ENCODE results near the gene YWHAQ.
A peak's percentile ranks its signal among the peaks of the same experiment; 100 is the strongest.
"Not testable (repeated sequence)": the region's sequence is repeated elsewhere in the genome, so short reads cannot be mapped to it uniquely, and the experiment has no call there.

The YWHAQ gene

GRCh38 chr2:9630117-9630735 is 571 bp downstream of the YWHAQ start:
- peak; percentile 79 for DNase-seq

- no peak for DNase-seq
Observed at GRCh38 chr2:9629222-9630116, 1.3 kb downstream of the YWHAQ start.

- no peak for DNase-seq
Observed at GRCh38 chr2:9627310-9627709, 3.5 kb downstream of the YWHAQ start.

DNA sequence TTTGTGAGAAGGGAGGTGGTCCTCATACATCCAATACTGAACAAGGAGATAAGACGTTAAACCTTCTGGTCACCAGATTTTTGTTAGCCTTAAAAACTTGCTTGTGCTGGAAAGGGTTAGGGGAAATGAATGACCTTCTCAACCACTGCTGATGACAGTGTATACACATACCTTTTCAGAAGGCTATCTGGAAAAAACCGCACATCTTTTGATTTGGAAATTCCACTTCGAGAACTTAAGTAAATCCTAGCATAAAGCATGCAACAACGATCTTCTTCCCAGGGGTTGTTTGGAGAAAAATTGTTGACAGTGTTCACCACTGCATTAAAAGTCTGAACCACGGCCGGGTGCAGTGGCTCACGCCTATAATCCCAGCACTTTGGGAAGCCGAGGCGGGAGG is 7.6 kb downstream of the YWHAQ start:
- DNase-seq: no peak

- not testable (repeated sequence) for DNase-seq
Observed at GRCh38 chr2:9621655-9622054, 9.1 kb downstream of the YWHAQ start.

DNA sequence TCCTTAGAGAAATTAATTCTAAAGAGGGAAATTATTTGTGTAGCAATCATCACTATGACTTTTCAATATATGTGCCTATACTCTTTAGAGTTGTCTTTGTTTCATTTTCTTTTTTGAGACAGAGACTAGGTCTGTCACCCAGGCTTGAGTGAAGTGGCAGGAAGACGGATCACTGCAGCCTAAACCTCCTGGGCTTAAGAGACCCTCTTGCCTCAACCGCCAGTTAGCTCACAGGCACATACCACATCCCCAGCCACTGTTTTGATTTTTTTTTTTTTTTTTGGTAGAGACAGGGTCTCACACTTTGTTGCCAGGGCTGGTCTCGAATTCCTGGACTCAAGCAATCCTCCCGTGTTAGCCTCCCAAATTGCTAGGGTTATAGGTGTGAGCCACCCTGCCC is 12.4 kb downstream of the YWHAQ start:
- DNase-seq: no peak

DNA sequence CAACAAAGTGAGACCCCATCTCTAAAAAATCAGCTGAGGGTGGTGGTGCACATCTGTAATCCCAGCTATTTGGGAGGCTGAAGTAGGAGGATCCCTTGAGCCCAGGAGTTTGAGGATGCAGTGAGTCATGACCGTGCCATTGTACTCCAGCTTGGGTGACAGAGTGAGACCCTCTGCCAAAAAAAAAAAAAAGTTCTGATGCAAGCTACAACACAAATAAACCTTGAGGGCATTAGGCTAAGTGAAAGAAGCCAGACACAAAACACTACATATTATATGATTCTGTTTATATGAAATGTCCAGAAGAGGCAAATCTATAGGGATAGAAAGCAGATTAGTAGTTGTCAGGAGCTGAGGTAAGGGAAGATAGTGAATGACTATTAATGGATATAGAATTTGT is 13.0 kb downstream of the YWHAQ start:
- no peak for DNase-seq

- no peak for DNase-seq
Observed at GRCh38 chr2:9617296-9617695, 13.5 kb downstream of the YWHAQ start.

GRCh38 chr2:9614562-9614961 is 16.2 kb downstream of the YWHAQ start:
- DNase-seq: no peak

GRCh38 chr2:9613291-9613690 is 17.5 kb downstream of the YWHAQ start:
- no peak for DNase-seq

GRCh38 chr2:9611549-9611912 is 19.3 kb downstream of the YWHAQ start:
- DNase-seq: not testable (repeated sequence)

GRCh38 chr2:9610781-9611548 is 19.8 kb downstream of the YWHAQ start:
- DNase-seq: no peak

GRCh38 chr2:9608491-9608890 is 22.3 kb downstream of the YWHAQ start:
- not testable (repeated sequence) for DNase-seq

DNA sequence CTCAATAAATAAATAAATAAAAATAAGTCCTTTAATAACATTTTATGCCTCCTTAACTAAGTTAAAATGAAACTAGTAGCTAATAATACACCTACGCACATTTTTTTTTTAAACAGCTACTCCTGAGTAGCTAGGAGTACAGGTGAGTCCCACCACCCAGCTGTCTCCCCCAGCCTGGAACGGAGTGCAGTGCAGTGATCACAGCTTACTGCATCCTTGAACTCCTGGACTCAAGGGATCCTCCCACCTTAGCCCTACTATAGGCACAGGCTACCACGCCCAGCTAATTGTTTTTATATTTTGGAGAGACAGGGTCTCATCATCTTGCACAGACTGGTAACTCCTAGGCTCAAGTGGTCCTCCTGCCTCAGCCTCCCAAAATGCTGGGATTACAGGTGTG is 28.4 kb downstream of the YWHAQ start:
- no peak for DNase-seq

DNA sequence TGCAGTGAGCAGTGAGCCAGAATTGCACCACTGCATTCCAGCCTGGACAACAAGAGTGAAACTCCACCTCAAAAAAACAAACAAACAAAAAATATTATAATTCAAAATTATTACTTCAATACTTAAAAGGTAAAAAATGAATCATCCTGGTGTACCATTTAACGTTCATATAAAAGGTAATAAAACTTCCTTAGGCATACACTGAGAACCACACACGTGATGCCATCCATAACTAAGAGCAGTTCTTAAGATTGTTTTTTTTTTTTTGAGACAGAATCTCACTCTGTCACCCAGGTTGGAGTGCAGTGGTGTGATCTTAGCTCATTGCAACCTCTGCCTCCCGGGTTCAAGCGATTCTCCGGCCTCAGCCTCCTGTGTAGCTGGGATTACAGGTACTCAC is 29.4 kb downstream of the YWHAQ start:
- no peak for DNase-seq

DNA sequence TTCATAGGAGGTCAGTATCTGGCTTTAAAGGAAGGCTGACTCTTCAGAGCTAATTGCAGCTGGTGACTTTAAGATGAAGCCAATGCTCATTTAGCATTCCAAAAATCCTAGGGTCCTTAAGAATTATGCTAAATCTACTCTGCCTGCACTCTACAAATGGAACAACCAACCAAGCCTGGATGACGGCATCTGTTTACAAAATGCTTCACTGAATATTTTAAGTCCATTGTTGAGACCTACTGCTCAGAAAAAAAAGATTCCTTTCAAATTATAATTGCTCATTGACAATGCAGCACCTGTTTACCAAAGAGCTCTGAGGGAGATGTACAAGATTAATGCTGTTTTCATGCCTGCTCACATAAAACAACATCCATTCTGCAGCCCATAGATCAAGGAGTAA is 31.4 kb downstream of the YWHAQ start:
- DNase-seq: no peak

GRCh38 chr2:9596621-9597311 is 34.0 kb downstream of the YWHAQ start:
- DNase-seq: no peak

- DNase-seq: no peak
Observed at GRCh38 chr2:9595746-9596145, 35.1 kb downstream of the YWHAQ start.

GRCh38 chr2:9595256-9595655 is 35.5 kb downstream of the YWHAQ start:
- not testable (repeated sequence) for DNase-seq

GRCh38 chr2:9594366-9595054 is 36.3 kb downstream of the YWHAQ start:
- DNase-seq: no peak

DNA sequence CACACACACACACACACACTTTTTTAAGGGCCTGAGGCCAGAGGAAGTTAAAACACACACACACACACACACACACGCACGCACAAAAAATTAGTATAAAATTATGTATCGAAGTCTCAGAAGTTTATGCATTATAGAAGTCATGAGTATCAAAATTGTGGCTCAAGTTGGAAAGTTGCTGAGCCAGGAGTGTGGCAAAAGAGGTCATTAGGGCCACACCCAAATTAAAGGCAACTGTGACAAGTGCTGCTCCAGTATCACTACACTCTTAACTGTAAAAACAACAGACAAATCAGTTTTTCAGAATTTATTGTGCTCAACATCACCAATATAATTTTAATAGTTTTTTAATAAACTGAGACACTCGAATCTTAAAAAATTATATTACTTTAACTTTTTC is 36.9 kb downstream of the YWHAQ start:
- DNase-seq: no peak

DNA sequence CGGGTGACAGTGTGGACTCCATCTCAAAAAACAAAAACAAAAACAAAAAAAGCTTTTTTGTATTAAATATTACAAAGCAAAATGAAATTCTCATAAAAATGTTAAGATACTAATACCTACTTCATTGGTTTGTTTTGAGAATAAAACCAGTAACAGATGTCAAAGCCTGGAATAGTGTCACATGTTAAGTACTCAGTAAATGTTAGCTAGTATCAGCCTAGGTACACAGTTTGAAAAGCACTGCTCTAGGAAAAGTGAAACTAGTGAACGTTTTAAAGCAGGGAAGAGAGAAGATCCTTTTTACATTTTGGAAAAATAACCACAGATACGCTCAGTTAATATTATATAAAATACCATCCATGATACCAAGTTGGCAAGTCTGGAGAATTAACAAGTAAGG is 38.1 kb downstream of the YWHAQ start:
- DNase-seq: no peak

DNA sequence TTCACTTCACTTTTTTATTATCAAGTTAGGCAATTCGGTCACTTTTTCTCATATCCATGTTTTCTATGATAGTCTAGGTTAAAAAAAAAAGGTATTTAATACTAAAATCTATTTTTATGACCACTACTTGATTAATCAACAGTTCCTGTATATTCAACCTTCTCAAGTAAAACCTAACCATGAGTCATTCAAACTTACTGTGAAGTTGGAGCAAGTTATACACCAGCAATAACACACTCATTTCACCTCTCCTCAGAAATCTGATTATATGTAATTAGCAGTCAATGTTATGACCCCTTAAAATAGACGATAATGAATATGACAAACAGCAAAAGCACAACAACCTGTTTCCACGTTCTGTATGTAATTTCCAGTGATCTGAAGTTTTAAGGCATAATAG is 40.2 kb downstream of the YWHAQ start:
- no peak for DNase-seq

Data from NCI-H1436 (cell line).